SK-N-DZ (cell line): ENCODE measurements around the gene MOV10L1.
"Not testable (repeated sequence)": the region's sequence is repeated elsewhere in the genome, so short reads cannot be mapped to it uniquely, and the experiment has no call there.

Experiments used
- DNase-seq: peaks from one replicate; pipeline ENCODE4 v3.0.0-alpha.2; 2015; ENCODE audit warnings: low spot score

The MOV10L1 gene

GRCh38 chr22:50202130-50202666 is 112.4 kb downstream of the MOV10L1 start:
- no peak for DNase-seq

DNA sequence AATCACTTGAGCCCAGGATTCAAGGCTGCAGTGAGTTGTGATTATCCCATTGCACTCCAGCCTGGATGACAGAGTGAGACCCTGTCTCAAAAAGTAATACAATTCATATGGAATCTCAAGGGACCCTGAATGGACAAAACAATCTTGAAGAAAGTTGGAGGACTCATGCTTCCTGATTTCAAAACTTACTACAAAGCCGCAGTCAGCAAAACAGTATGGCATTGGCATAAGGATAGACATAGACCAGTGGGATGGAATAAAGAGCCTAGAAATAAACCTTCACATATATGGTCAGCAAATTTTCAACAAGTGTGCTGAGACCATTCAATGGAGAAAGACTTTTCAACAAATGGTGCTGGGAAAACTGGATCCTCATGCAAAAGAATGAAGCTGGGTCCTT is 113.5 kb downstream of the MOV10L1 start:
- DNase-seq: no peak

DNA sequence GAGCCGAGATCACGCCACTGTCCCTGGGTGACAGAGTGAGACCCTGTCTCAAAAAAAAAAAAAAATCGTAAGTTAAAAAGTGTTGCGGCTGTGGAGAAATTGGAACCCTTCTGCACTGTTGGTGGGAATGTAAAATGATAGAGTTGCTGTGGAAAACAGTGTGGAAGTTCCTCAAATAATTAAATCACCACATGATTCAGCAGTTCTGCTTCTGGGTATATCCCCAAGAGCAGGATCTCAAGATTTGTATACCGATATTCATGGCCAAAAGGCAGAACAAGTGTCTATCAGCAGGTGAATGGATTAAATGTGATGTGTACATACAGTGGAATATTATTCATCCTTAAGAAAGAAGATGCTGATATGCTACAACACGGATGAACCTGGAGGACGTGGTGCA is 114.8 kb downstream of the MOV10L1 start:
- no peak for DNase-seq

- DNase-seq: not testable (repeated sequence)
These were observed 115.2 kb downstream of the MOV10L1 start for GRCh38 chr22:50204998-50205397.

- DNase-seq: no peak
These were observed 116.2 kb downstream of the MOV10L1 start for GRCh38 chr22:50205781-50206569.

DNA sequence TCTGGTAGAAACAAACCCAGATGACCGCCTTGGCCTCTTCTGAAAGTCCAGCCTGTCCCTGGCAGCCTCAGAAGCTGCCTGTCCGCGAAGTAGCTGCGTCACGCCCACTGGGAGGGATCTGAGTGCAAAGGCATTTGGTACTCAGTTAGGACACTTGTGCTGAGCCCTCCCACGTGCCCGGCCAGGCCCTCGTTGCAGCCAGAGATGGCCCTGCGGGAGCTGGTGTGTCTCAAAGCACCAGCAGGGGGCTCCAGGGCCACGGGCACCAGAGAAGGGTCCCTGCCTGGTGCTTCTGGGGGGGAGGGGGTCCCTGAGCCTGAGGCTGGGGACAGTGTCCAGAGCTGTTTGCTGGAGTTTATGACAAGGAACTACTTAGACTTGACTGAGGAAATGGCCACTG is 116.8 kb downstream of the MOV10L1 start:
- DNase-seq: peak; percentile 55

GRCh38 chr22:50207383-50208140 is 117.8 kb downstream of the MOV10L1 start:
- DNase-seq: no peak

GRCh38 chr22:50208430-50208938 is 118.7 kb downstream of the MOV10L1 start:
- no peak for DNase-seq

GRCh38 chr22:50208939-50209892 is 119.4 kb downstream of the MOV10L1 start:
- no peak for DNase-seq

DNA sequence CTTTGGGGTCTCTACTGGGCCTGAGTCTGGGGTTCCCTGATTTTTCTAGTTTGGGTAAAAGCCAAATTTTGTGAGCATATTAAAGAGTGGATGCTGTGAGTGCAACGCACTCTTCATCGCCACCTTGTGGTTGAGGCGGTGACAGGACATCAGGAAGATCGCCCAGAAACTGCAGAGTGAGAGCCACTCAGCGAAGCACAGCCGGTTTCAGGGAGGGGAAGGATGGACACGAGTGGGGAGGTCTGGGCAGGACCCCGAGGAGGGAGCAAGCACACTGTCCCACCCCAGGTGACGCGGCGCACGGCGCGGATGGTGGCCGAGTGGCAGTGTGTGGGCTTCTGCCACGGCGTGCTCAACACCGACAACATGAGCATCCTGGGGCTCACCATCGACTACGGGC is 120.1 kb downstream of the MOV10L1 start:
- DNase-seq: peak; percentile 61

DNA sequence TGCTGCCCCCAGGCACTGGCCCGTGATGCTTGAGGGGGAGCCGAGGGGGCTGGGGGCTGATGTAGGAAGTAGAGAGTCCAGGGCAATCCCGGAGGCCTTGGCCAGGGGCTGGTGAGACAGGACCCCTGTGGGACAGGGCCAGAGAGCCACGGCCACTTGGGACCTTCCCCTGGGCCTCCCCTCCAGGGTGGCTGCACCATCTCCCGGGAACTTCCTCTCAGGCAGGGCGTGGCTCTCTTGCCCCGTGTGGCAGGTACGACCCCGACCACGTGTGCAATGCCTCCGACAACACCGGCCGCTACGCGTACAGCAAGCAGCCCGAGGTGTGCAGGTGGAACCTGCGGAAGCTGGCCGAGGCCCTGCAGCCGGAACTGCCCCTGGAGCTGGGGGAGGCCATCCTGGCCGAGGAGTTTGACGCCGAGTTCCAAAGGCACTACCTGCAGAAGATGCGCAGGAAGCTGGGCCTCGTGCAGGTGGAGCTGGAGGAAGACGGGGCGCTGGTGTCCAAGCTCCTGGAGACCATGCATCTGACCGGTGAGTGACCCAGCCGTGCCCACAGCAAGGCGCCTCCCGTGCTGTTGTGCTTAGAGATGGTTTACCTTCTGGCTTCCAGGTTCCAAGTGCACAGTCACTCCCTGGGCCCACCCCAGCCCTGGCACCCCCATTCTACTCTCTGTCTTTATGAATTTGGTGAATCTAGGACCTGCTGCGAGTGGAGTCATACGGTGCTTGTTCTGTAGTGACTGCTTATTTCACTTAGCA is 120.8 kb downstream of the MOV10L1 start:
- DNase-seq: no peak

- DNase-seq: no peak
These were observed 121.3 kb downstream of the MOV10L1 start for GRCh38 chr22:50211147-50211546.
